GM12878 (cell line): Measurements from ENCODE around the gene KPNA4. TPM values are rescaled to one million over a fixed set of nuclear protein-coding genes. Genes with fewer than 3 reads are reported as not detected.

Experiments used
- ATAC-seq: fragments of 200-7000 bp; cut with Tn5 transposase; 3 replicates; pipeline ENCODE4 v1.9.1; 2020; ENCODE audit warnings: mild to moderate bottlenecking, moderate library complexity
- BruUV-seq: library from RNA; stranded (reverse); fragments of 400-500 nt; replicated peaks from 2 replicates; lab custom pipeline; 2021; lab: Mats Ljungman, UMichigan
- CTCF ChIA-PET: fragments of 300-600 bp; sonication (Branson Sonifier 250); formaldehyde crosslinking; extraction: SDS; loops from one replicate; lab custom pipeline; 2021; ENCODE audit warnings: inconsistent platforms; lab: Yijun Ruan, JAX
- POLR2A ChIA-PET: fragments of 350-600 bp; formaldehyde crosslinking; extraction: SDS; loops from one replicate; lab custom pipeline; 2021; ENCODE audit warnings: inconsistent platforms; lab: Charles Lee
- RAD21 ChIA-PET: fragments of 300-600 bp; sonication (Branson Sonifier 250); formaldehyde crosslinking; loops from one replicate; lab custom pipeline; 2023; ENCODE audit warnings: antibody characterized with exemption; ENCODE audit not compliant: unreplicated experiment; lab: Charles Lee
- SMC1A ChIA-PET: fragments of 300-600 bp; sonication (Branson Sonifier 250); formaldehyde crosslinking; loops from one replicate; lab custom pipeline; 2023; ENCODE audit not compliant: unreplicated experiment, uncharacterized antibody; lab: Charles Lee
- DNase-seq: peaks from one replicate; pipeline ENCODE4 v3.0.0-alpha.2; 2011; ENCODE audit warnings: low read depth, low spot score
- FAIRE-seq: peaks from 3 replicates; lab custom pipeline; 2011; peaks lifted over from hg19 to GRCh38; lab: Jason Lieb, UNC
- H2AFZ ChIP-seq: 2 replicates; pipeline ENCODE4 v1.6.0; 2011; ENCODE audit warnings: low read depth, low read length, control low read depth; ENCODE audit not compliant: control insufficient read depth
- H3K27ac ChIP-seq: 2 replicates; pipeline ENCODE4 v1.5.1; 2011; ENCODE audit warnings: control low read depth; ENCODE audit not compliant: control insufficient read depth, insufficient read depth
- H3K27me3 ChIP-seq, 2 experiments: replicated peaks in 1 of 2; 2 replicates each; pipeline versions ENCODE4 v1.6.0 to v1.6.1; 2011; ENCODE audit warnings: low read length in 1 of 2; ENCODE audit not compliant: control insufficient read depth in 2 of 2, insufficient read depth in 2 of 2
- H3K36me3 ChIP-seq, 2 experiments: 2 replicates each; pipeline ENCODE4 v1.5.1; 2011; ENCODE audit warnings: low read length in 1 of 2; ENCODE audit not compliant: control insufficient read depth in 2 of 2, insufficient read depth in 2 of 2
- H3K4me1 ChIP-seq: 2 replicates; pipeline ENCODE4 v1.6.1; 2011; ENCODE audit warnings: mild to moderate bottlenecking, low read length, moderate library complexity, mixed read lengths; ENCODE audit not compliant: control insufficient read depth, insufficient read depth
- H3K4me2 ChIP-seq: 2 replicates; pipeline ENCODE4 v1.6.0; 2011; ENCODE audit warnings: control low read depth; ENCODE audit not compliant: control insufficient read depth, insufficient read depth
- H3K4me3 ChIP-seq: fragments of 200-600 bp; sonication (generic); 2 replicates; pipeline ENCODE4 v1.5.1; 2016
- H3K79me2 ChIP-seq: 2 replicates; pipeline ENCODE4 v1.6.0; 2011; ENCODE audit warnings: low read length; ENCODE audit not compliant: control insufficient read depth, insufficient read depth
- H3K9ac ChIP-seq: 2 replicates; pipeline ENCODE4 v1.8.0; 2011; ENCODE audit warnings: low read length, control low read depth, mixed read lengths; ENCODE audit not compliant: control insufficient read depth, insufficient read depth
- H3K9me3 ChIP-seq: replicated peaks from 3 replicates; pipeline ENCODE4 v1.5.1; 2011; ENCODE audit warnings: mild to moderate bottlenecking, low read length; ENCODE audit not compliant: control insufficient read depth, insufficient read depth
- H4K20me1 ChIP-seq: 2 replicates; pipeline ENCODE4 v1.6.0; 2011; ENCODE audit not compliant: control insufficient read depth, insufficient read depth
- CEBPB ChIP-seq, 2 experiments: fragments of 150-350 bp in 1 of 2; IDR thresholded peaks; 2 replicates each; pipeline ENCODE4 v1.6.1; 2012 to 2014; ENCODE audit warnings: low read depth in 2 of 2, low read length in 2 of 2, borderline replicate concordance in 1 of 2, inconsistent platforms in 1 of 2
- CHD4 ChIP-seq: fragments of 200-600 bp; sonication (generic); IDR thresholded peaks from 2 replicates; pipeline ENCODE4 v1.6.1; 2016; ENCODE audit warnings: mild to moderate bottlenecking
- CREM ChIP-seq: IDR thresholded peaks from 2 replicates; pipeline ENCODE4 v1.6.1; 2014; ENCODE audit warnings: antibody characterized with exemption, low read depth
- ESRRA ChIP-seq: IDR thresholded peaks from 2 replicates; pipeline ENCODE4 v1.6.1; 2012; ENCODE audit warnings: mild to moderate bottlenecking, low read length, improper control_type of control experiment
- FOXM1 ChIP-seq: IDR thresholded peaks from 2 replicates; pipeline ENCODE4 v1.6.1; 2012; ENCODE audit warnings: low read depth, mild to moderate bottlenecking, inconsistent platforms, low read length, moderate library complexity
- KAT2A ChIP-seq: conservative IDR thresholded peaks from 2 replicates; pipeline ENCODE4 v1.6.1; 2011; ENCODE audit warnings: low read depth, low read length; ENCODE audit not compliant: control insufficient read depth
- KDM1A ChIP-seq: fragments of 200-600 bp; sonication (generic); IDR thresholded peaks from 2 replicates; pipeline ENCODE4 v1.6.1; 2016; ENCODE audit warnings: borderline replicate concordance
- KLF5 ChIP-seq: fragments of 450-650 bp; IDR thresholded peaks from 2 replicates; pipeline ENCODE4 v1.6.1; 2014; ENCODE audit warnings: mild to moderate bottlenecking; ENCODE audit not compliant: partially characterized antibody
- MEF2B ChIP-seq: fragments of 450-650 bp; IDR thresholded peaks from 2 replicates; pipeline ENCODE4 v1.6.1; 2018; ENCODE audit warnings: mild to moderate bottlenecking, moderate library complexity; ENCODE audit not compliant: partially characterized antibody, poor library complexity, severe bottlenecking
- RB1 ChIP-seq: fragments of 450-650 bp; formaldehyde crosslinking; IDR thresholded peaks from 2 replicates; pipeline ENCODE4 v1.6.1; 2017; ENCODE audit warnings: mild to moderate bottlenecking, borderline replicate concordance
- RUNX3 ChIP-seq: IDR thresholded peaks from 2 replicates; pipeline ENCODE4 v1.6.1; 2012; ENCODE audit warnings: low read length, inconsistent platforms
- SIN3A ChIP-seq: IDR thresholded peaks from 2 replicates; pipeline ENCODE4 v1.6.1; 2012; ENCODE audit warnings: low read depth, low read length, improper control_type of control experiment
- SMAD1 ChIP-seq: fragments of 450-650 bp; IDR thresholded peaks from 2 replicates; pipeline ENCODE4 v1.6.1; 2018; ENCODE audit warnings: mild to moderate bottlenecking, low read depth; ENCODE audit not compliant: partially characterized antibody
- TAF1 ChIP-seq: IDR thresholded peaks from 2 replicates; pipeline ENCODE4 v1.6.1; 2011; ENCODE audit warnings: mild to moderate bottlenecking, low read depth, low read length, borderline replicate concordance
- TBL1XR1 ChIP-seq: IDR thresholded peaks from 2 replicates; pipeline ENCODE4 v1.6.1; 2012; ENCODE audit warnings: low read depth, low read length, improper control_type of control experiment
- YY1 ChIP-seq: IDR thresholded peaks from 2 replicates; pipeline ENCODE4 v1.6.1; 2011; ENCODE audit warnings: low read depth, mild to moderate bottlenecking, low read length
- ZNF384 ChIP-seq: IDR thresholded peaks from 2 replicates; pipeline ENCODE4 v1.6.1; 2012; ENCODE audit warnings: low read depth, mild to moderate bottlenecking, low read length, improper control_type of control experiment, borderline replicate concordance
- WGBS: methylation state at CpG from one replicate; pipeline ENCODE4 v1.1.6; 2016; ENCODE audit warnings: low lambda C conversion rate; ENCODE audit not compliant: insufficient replicate concordance, insufficient coverage; ENCODE audit errors: missing lambda C conversion rate; 5-methylcytosine and 5-hydroxymethylcytosine counted together
- in situ Hi-C: fragments of 300-500 bp; cut with MboI; formaldehyde crosslinking; loops from 9 replicates; pipeline ENCODE4 v1.14.3; 2018; ENCODE audit warnings: mixed read lengths
- intact Hi-C: fragments of 100-400 bp; cut with micrococcal nuclease; formaldehyde crosslinking; loops from one replicate; pipeline ENCODE4 v1.14.2; 2022; ENCODE audit not compliant: unreplicated experiment
- polyA plus RNA-seq, 11 experiments: library from polyadenylated mRNA; depleted of rRNA in 4 of 11; unstranded in 6 of 11; stranded (reverse) in 5 of 11; fragments of >200 nt; fragmentation: Nextera tagmentation in 4 of 11; fragmentation: Illumina TruSeq in 1 of 11; extraction: Ambion mirVana in 4 of 11; extraction: Trizol in 1 of 11; gene quantifications; 1 replicate in 1 of 11; 2 replicates in 10 of 11; pipeline versions ENCODE4 v1.2.1 to v1.2.3, GENCODE V29; 2011 to 2016; ENCODE audit warnings: inconsistent platforms in 2 of 11, missing spikeins in 2 of 11, low read depth in 1 of 11
- total RNA-seq, 4 experiments: library from RNA; depleted of rRNA in 3 of 4; stranded (reverse); fragments of >200 nt in 3 of 4; fragmentation: Illumina TruSeq in 1 of 4; extraction: Trizol in 1 of 4; gene quantifications; 2 replicates each; pipeline versions ENCODE4 v1.2.1 to v1.2.3, GENCODE V29; 2013 to 2021
- TF ChIP-seq, protein P1 (sequence below): IDR thresholded peaks from 2 replicates; pipeline ENCODE4 v1.6.1; 2011; ENCODE audit warnings: borderline replicate concordance, low read depth, mild to moderate bottlenecking, moderate library complexity, mixed read lengths, low read length; ENCODE audit not compliant: insufficient read depth; ENCODE audit errors: extremely low read length
- TF ChIP-seq, protein P2 (sequence below), 3 experiments: IDR thresholded peaks in 2 of 3; conservative IDR thresholded peaks in 1 of 3; 2 replicates each; pipeline ENCODE4 v1.5.1; 2011; ENCODE audit warnings: low read depth in 3 of 3, low read length in 3 of 3, mild to moderate bottlenecking in 3 of 3, control low read depth in 2 of 3, moderate library complexity in 2 of 3, inconsistent platforms in 1 of 3, mixed read lengths in 1 of 3; ENCODE audit not compliant: control insufficient read depth in 2 of 3, insufficient read depth in 1 of 3; ENCODE audit errors: extremely low read depth in 1 of 3

The KPNA4 gene
- total and polyA plus RNA-seq, 10 of the 15 experiments (the other 5 are each of a cell fraction or from before 2014, with no cell fraction given) = 9.9 to 40.6 (median 18.1) TPM

DNA sequence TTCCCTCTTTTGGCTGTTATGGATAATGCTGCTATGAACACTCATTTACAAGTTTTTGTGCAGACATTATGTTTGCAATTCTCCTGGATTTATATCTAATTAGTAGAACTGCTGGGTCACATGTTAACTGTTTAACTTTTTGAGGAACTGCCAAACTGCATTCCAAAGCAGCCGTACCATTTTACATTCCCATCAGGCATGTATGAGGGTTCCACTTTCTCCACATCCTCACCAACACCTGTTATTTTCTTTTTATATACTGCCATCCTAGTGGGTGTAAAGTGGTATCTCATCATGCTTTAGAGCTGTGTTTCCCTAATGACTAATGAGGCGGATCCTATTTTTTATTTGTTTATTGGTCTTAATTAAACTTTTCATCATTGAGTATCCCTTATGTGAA is 9.2 kb downstream of the KPNA4 start:
- WGBS = 100% methylated on average over 2 of the region's 2 CpGs
- ChIA-PET CTCF (interaction anchor here (1.1 kb wide), 1 partner anchor 12 kb away, joined by 5 read pairs; no protein-coding TSS in a partner anchor), POLR2A (interaction anchor here (3.8 kb wide), 1 partner anchor 9 kb away, joined by 18 read pairs; the partner anchor contains the start of gene KPNA4), SMC1A (interaction anchor here (0.7 to 1.2 kb wide), 2 partner anchors 24 to 197 kb away, joined by 3 read pairs; no protein-coding TSS in a partner anchor), RAD21 (interaction anchor here (0.7 kb wide), 1 partner anchor 1672 kb away, joined by 3 read pairs; no protein-coding TSS in a partner anchor)
- no peak overlapping the region for H2AFZ ChIP-seq
- no peak for DNase-seq
- in situ Hi-C loops = no loop called here
- no peak overlapping the region for H3K27ac ChIP-seq
- TF ChIP-seq, protein P1, sequence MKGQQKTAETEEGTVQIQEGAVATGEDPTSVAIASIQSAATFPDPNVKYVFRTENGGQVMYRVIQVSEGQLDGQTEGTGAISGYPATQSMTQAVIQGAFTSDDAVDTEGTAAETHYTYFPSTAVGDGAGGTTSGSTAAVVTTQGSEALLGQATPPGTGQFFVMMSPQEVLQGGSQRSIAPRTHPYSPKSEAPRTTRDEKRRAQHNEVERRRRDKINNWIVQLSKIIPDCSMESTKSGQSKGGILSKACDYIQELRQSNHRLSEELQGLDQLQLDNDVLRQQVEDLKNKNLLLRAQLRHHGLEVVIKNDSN = no peak
- TF ChIP-seq CREM (no peak), RB1 (no peak), SMAD1 (no peak), RUNX3 (no peak), CEBPB (IDR thresholded peaks at IDR 0.05; ENCODE audit: borderline replicate concordance in 1 of 2, low read depth in 2 of 2, low read length in 2 of 2) (no peak), FOXM1 (no peak), MEF2B (no peak), KAT2A (no peak), YY1 (no peak), TAF1 (no peak), TBL1XR1 (no peak), ESRRA (no peak), KLF5 (no peak), SIN3A (no peak), ZNF384 (no peak), KDM1A (no peak), CHD4 (no peak)
- TF ChIP-seq, protein P2, sequence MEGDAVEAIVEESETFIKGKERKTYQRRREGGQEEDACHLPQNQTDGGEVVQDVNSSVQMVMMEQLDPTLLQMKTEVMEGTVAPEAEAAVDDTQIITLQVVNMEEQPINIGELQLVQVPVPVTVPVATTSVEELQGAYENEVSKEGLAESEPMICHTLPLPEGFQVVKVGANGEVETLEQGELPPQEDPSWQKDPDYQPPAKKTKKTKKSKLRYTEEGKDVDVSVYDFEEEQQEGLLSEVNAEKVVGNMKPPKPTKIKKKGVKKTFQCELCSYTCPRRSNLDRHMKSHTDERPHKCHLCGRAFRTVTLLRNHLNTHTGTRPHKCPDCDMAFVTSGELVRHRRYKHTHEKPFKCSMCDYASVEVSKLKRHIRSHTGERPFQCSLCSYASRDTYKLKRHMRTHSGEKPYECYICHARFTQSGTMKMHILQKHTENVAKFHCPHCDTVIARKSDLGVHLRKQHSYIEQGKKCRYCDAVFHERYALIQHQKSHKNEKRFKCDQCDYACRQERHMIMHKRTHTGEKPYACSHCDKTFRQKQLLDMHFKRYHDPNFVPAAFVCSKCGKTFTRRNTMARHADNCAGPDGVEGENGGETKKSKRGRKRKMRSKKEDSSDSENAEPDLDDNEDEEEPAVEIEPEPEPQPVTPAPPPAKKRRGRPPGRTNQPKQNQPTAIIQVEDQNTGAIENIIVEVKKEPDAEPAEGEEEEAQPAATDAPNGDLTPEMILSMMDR (IDR thresholded peaks at IDR 0.05 in 2 of 3, conservative IDR thresholded peaks at IDR 0.05 in 1 of 3; ENCODE audit: control insufficient read depth in 2 of 3, extremely low read depth in 1 of 3, insufficient read depth in 1 of 3, low read depth in 3 of 3, low read length in 3 of 3) = no peak
- no peak for FAIRE-seq
- H3K4me3 ChIP-seq = no peak overlapping the region
- H3K4me2 ChIP-seq = no peak overlapping the region
- H3K36me3 ChIP-seq = 0 out of 4 replicates have a peak, but pooled peaks cover 0 to 2% of the 10 kb centered on the region in 2 experiments
- no peaks in the 10 kb centered on the region for H4K20me1 ChIP-seq
- H3K27me3 ChIP-seq = no peaks in the 10 kb centered on the region
- BruUV-seq = no TSS peak
- no peak overlapping the region for H3K9ac ChIP-seq
- peaks cover 89% of the 10 kb centered on the region for H3K79me2 ChIP-seq
- intact Hi-C loops = no loop called here
- H3K4me1 ChIP-seq = no peaks in the 10 kb centered on the region
- no peak for ATAC-seq
- H3K9me3 ChIP-seq = peaks cover 1% of the 10 kb centered on the region; the same call in 1 of the 3 replicates
